Measurements from ENCODE around the gene ARL9.
A peak's percentile ranks its signal among the peaks of the same experiment; 100 is the strongest.

ARL9 gene

DNA sequence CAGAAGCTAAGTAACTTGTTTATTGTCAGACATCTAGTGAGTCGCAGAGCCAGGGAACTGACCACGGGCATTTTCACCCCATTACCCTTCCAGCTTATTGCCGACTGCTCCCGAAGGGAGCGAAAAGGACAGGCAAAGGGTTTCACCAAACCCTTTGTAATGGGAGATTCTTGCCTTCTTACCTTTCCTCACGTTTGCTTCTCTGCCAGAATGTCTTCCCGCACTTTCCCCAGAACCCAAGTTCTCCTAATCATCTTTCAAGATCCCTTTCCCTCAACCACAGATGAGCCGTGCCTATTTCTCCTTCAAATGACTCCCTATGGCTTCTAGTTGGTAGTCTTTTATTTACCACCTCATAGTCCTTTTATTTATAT is 38.7 kb upstream of the ARL9 start:
- H3K4me3 ChIP-seq, result peak overlapping the region; percentile 97
- no peak for DNase-seq (ENCODE audit: low spot score)
- TF ChIP-seq, protein P1, sequence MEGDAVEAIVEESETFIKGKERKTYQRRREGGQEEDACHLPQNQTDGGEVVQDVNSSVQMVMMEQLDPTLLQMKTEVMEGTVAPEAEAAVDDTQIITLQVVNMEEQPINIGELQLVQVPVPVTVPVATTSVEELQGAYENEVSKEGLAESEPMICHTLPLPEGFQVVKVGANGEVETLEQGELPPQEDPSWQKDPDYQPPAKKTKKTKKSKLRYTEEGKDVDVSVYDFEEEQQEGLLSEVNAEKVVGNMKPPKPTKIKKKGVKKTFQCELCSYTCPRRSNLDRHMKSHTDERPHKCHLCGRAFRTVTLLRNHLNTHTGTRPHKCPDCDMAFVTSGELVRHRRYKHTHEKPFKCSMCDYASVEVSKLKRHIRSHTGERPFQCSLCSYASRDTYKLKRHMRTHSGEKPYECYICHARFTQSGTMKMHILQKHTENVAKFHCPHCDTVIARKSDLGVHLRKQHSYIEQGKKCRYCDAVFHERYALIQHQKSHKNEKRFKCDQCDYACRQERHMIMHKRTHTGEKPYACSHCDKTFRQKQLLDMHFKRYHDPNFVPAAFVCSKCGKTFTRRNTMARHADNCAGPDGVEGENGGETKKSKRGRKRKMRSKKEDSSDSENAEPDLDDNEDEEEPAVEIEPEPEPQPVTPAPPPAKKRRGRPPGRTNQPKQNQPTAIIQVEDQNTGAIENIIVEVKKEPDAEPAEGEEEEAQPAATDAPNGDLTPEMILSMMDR (IDR thresholded peaks at IDR 0.05), result no peak
- peak overlapping the region; percentile 75 to 92 for H3K27ac ChIP-seq

DNA sequence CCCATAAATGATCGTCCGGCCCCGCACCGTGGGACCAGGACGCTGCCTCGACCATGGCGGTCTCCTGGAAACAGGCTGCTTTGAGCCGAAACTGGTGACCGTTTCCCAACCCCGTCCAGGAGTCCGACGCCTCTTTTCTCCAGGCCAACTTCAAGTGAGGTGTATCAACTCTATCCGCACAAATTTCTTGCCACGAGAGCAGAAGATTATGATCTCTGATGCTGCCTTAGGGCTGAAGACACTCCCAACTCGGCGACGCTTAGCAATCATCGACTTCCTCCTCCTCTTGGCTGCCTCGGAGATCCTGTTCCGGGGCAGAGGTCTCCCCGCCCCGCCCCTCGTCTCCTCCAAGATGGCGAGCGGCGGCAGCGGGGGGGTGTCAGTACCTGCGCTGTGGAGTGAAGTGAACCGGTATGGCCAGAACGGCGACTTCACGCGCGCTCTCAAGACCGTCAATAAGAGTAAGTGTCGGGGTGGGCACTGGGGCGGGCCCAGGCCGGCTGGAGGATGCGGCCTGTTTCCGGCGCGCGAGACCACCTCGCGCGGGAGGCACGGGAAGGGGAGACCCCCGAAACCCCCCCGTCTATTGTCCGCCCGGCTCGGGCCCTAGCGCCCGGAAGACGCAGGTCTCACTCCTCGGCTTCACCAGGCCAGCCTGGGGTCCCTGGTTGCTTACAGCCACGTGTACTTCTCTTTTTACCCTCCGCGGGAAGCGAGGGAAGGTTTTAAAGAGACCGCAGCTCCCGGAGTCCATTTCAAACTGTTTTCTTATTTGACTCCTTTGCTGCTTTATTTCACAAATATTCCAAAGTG is 38.1 kb upstream of the ARL9 start, which contains the start of gene SRP72:
Gene SRP72, plus strand, starts transcription at position 334 of the 813 bp plus-strand sequence. Its CDS starts 19 bp downstream, at position 353.
- Histone ChIP-seq H3K27ac (peak within 1 kb of the TSS; percentile 75 to 92), H3K4me3 (peak within 1 kb of the TSS; percentile 97)
- TF ChIP-seq, protein P1 (IDR thresholded peaks at IDR 0.05), result no peak
- peak; percentile 85 for DNase-seq (ENCODE audit: low spot score)

DNA sequence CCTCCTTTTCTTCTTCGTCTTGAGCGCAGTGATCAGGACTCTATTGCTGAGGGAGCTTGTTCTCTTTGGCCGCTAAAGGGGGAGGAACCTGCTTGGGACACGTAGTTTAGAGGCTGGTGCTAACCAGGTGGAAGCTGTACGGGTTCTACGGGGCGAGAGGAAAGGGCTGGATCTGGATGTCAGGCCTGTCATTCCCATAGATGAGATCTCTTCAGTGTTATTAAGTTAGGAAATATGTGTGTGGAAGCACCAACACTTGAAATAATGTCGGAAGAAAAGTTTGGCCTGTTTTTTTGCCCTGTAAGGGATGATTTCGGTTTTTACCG is 37.5 kb upstream of the ARL9 start:
- TF ChIP-seq, protein P1 (IDR thresholded peaks at IDR 0.05), result no peak
- no peak for DNase-seq (ENCODE audit: low spot score)
- Histone ChIP-seq H3K4me3 (peak overlapping the region; percentile 97), H3K27ac (peak overlapping the region; percentile 75 to 92)

DNA sequence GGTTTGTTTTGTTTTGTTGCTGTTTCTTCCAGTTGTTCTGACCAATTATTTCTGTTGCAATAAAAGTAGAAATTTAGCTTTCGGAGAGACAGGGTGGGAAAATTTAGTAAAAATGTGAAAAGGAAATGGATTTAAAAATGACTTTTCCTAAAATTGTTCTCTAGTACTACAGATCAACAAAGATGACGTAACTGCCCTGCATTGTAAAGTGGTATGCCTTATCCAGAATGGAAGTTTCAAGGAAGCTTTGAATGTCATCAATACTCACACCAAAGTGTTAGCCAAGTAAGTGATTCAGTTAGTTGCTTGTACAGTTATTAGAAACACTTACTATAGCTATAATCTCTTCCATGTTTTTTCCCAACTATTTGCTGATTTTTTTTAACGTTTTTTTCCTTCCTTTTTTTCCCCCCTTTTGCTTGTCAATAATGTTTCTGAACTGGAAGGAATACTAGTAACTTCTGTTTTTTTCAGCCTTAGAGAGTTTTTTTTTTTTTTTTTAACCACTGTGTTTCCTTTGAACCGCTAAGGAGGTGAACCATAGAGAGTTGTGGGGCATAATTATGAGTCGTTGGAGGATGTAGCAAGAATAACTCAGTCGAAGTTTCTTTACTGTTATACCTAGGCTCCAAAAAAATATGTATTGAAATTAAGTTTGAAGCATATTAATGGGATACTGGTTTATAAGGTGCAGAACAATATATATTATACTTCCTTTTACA is 35.9 kb upstream of the ARL9 start:
- no peak overlapping the region for H3K27ac ChIP-seq
- TF ChIP-seq, protein P1 (IDR thresholded peaks at IDR 0.05), result no peak
- DNase-seq (ENCODE audit: low spot score), result no peak
- no peak overlapping the region for H3K4me3 ChIP-seq

DNA sequence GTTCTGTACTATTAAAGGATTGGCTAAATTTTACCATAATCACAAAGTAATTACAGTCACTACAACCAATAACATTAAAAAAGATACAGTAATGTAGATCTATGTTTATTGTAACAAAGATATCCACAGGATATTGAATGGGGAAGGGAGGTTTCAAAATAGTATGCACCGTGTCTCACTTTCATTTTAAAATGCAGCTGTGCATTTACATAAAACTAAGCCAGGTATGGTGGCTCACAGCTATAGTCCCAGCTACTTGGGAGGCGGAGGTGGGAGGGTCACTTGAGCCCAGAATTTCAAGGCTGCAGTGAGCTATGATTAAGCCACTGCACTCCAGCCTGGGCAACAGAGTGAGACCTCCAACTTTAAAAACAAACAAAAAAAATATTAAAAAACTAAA is 29.7 kb upstream of the ARL9 start:
- TF ChIP-seq, protein P1 (IDR thresholded peaks at IDR 0.05), result no peak
- Histone ChIP-seq H3K4me3 (no peak overlapping the region), H3K27ac (no peak overlapping the region)
- DNase-seq (ENCODE audit: low spot score), result no peak

DNA sequence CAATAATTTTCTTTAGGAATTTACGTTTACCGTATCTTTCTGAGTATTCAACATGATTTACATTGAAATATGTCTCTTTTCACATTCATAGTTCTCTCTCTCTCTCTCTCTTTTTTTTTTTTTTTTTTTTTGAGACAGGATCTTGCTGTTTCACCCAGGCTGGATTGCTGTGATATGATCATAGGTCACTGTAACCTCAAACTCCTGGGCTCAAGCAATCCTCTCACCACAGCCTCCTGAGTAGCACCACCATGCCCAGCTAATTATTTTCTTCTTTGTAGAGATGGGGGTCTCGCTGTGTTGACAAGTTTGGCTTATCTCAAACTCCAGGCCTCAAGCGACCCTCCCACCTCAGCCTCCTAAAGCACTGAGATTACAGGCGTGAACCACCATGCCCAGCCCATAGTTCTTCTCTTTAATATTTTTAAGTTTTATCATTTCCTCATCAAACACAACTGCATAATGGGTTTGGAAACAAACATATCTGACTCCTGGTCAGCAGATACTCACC is 28.3 kb upstream of the ARL9 start:
- Histone ChIP-seq H3K27ac (no peak overlapping the region), H3K4me3 (no peak overlapping the region)
- TF ChIP-seq, protein P1 (IDR thresholded peaks at IDR 0.05), result no peak
- no peak for DNase-seq (ENCODE audit: low spot score)
